Measurements from ENCODE around the gene TFAP2A.

- TF ChIP-seq CTCF (conservative IDR thresholded peaks at IDR 0.05 in 1 of 2, IDR thresholded peaks at IDR 0.05 in 1 of 2; ENCODE audit: low read depth in 1 of 2, low read length in 2 of 2) (no peak), EZH2 (IDR thresholded peaks at IDR 0.05; ENCODE audit: low read length, missing control alignments) (peak; percentile 78)
Measured at GRCh38 chr6:10390495-10391298, 24.2 kb downstream of the TFAP2A start.

Measured in fibroblast of lung (primary cell).